NOMO-1 (cell line): ENCODE data around the gene EPN3.

Experiments used
- DNase-seq, 2 experiments: peaks; one replicate each; lab custom pipeline; 2025; ENCODE audit not compliant: unreplicated experiment in 2 of 2; lab: John Stamatoyannopoulos, UW

Gene EPN3

GRCh38 chr17:50532452-50533024 lies at the start of gene EPN3:
Gene EPN3 (plus strand): TSS chr17:50532735. CDS start chr17:50536557, 3,822 bp downstream.
- no peak for DNase-seq

DNA sequence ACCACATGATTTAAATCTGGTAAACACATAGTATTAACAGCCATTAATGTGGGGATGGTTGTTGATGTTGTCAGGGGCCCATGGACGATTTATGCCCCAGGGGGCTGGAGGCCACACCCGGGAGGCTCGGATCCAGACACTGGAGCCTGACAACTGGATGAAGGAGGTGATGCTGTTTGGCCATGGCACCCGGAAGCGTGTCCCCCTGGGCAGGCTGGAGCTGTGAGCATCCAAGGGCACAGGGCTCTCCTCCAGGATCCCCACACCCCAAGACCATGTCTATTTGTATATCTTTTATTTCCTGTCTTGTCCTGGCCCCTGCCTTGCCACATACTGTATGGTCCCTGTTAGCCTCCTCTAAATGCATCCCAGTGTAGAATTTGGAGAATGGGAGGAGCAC lies 49.3 kb upstream of the EPN3 start:
- no peak for DNase-seq

- DNase-seq: no peak
Measured at GRCh38 chr17:50484386-50485155, 48.0 kb upstream of the EPN3 start.

GRCh38 chr17:50487213-50488096 lies 45.1 kb upstream of the EPN3 start:
- no peak for DNase-seq

DNA sequence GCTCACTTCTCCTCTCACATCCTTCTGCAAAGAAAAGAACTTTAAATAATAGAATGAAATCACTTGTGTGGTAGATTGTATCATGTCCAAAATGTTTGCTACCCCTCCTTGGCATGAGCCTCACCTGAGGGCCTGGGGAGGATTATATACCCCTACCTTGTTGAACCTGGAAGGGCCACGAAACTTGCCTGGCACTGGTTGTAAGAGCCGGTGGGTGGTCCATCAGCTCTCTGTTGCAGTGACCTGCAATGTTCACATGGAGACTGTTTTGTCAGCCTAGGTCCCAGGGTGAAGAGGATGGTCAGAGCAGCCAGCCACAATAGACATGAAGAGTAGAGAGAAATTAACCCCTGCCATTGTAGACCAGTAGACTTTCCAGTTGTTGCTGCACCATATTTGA lies 43.7 kb upstream of the EPN3 start:
- no peak for DNase-seq

DNA sequence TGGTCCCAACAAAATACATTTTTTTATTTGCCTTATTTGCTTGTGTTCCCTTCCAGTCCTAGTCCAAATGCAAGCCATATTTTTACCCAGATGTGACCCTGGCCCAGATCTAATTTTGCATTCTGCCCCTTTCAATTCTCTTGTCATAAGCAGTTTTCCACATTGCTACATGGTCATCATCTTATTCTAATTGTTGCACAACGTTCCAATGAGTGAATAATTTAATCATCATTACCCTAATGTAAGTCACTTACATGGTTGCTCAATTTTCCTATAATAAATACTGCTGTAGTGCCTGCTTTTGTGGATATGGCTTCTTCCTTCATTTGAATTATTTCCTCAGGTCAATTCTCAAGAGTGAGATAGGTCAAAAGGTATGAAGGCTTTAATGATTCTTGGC lies 41.0 kb upstream of the EPN3 start:
- no peak for DNase-seq

DNA sequence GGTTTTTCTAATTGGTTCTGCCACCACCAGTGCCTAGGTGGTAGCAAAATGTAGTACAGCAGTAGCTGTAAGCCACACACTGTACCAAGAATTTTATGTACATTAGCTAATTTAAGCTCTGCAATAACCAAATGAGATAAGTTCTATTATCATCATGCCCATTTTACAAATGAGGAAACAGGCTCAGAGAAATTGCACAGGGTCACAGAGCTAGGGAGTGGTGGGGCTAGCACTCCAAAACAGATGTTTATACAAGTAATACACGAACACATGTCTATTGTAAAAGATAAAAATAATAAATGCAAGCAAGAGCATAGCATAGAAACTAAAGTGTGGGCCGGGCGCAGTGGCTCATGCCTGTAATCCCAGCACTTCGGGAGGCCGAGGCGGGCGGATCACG lies 40.3 kb upstream of the EPN3 start:
- DNase-seq: no peak

GRCh38 chr17:50493744-50494143 lies 38.8 kb upstream of the EPN3 start:
- DNase-seq: no peak

- no peak for DNase-seq
Measured at GRCh38 chr17:50495217-50495823, 37.2 kb upstream of the EPN3 start.

GRCh38 chr17:50495918-50496317 lies 36.6 kb upstream of the EPN3 start:
- no peak for DNase-seq

- no peak for DNase-seq
Measured at GRCh38 chr17:50498021-50498874, 34.3 kb upstream of the EPN3 start.

DNA sequence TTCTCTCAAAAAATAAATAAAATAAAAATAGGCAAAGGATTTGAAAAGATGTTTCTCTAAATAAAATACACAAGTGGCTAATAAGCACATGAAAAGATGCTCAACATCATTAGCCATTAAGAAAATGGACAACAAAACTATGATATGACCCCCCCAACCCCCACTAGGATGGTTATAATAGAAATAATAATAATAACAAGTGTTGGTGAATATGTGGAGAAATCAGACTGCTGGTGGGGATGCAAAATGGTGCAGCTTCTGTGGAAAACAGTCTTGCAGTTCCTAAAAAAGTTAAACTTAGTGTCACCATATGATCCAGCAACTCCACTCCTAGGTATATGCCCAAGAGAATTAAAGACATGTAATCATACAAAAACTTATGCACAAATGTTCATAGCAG lies 33.3 kb upstream of the EPN3 start:
- DNase-seq: no peak

GRCh38 chr17:50499721-50500120 lies 32.8 kb upstream of the EPN3 start:
- no peak for DNase-seq

DNA sequence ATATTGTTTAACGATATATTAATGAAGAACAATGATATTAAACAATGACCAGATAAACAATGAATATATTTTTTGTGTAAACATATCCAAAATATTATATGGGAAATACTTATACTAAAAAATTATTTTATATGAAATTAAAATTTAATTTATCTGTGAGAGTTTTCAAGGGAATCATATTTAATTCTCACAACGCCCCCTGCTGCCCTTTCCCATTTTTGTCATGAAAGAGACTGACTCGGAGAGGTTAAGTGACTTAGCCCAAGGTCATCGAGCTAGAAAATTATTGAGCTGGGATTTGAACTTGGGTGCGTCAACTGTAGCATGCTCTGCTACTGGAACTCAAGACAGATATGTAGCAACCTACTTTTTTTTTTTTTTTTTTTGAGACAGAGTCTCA lies 31.5 kb upstream of the EPN3 start:
- peak in 1 of 2 experiments; percentile 9 for DNase-seq

DNA sequence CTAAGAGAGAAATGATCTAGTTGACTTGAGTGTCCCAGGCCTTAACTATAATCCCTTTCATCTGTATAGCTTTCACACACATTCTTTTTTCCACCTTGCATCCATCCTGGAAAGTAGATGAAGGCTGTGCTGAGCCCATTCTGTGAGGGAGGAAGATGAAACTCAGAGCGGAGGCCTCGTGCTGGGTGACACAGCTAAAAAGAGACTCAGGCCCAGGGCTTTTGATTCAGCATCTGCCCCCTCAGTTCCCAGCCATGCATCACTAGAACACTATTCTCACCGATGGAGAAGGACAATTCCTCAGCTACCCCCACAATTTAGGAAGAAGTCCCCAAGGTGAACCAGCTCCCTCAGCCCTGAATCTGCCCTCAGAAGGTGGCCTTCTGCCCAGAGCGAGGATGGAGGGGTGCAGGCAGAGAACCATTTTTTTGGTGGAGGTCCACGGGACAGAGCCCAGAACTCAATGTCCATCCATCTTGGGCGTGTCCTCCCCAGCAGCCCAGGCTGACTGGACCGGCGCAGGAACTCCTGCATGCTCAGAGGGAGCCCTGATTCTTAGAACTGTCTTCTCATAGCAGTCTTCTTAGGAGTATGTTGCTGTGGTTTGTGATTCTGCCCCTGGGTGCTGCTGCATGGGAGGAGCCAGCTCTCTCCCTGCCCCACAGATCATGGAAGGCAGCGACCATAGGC lies 30.1 kb upstream of the EPN3 start:
- DNase-seq: no peak

GRCh38 chr17:50505591-50506130 lies 26.9 kb upstream of the EPN3 start:
- DNase-seq: no peak

- DNase-seq: no peak
Measured at GRCh38 chr17:50506298-50506697, 26.2 kb upstream of the EPN3 start.

GRCh38 chr17:50507871-50508572 lies 24.5 kb upstream of the EPN3 start, which contains the start of gene MYCBPAP:
Gene MYCBPAP (plus strand): TSS chr17:50508439. CDS start chr17:50508675, 236 bp downstream.
- peak; percentile 69 to 90 for DNase-seq
